Breast epithelium (tissue), 4 donors: ENCODE results near the gene FHDC1. TPM values are rescaled to one million over a fixed set of nuclear protein-coding genes. Genes with fewer than 3 reads are reported as not detected.

ENCODE experiments used
- DNase-seq, 2 donors: peaks; one replicate each; pipeline ENCODE4 v3.0.0-alpha.2; 2019; ENCODE audit warnings: low spot score in 2 of 2
- H3K27ac ChIP-seq, 2 donors: fragments of 200-600 bp; sonication (generic) in 1 of 2; one replicate each; pipeline ENCODE4 v1.5.1; 2016 to 2019; ENCODE audit warnings: mild to moderate bottlenecking in 1 of 2
- H3K27me3 ChIP-seq, 2 donors: fragments of 200-600 bp; sonication (generic) in 1 of 2; one replicate each; pipeline versions ENCODE4 v1.5.1 to v1.6.0; 2017 to 2019; ENCODE audit warnings: control low read depth in 1 of 2, mild to moderate bottlenecking in 1 of 2
- H3K36me3 ChIP-seq: fragments of 200-600 bp; one replicate; pipeline ENCODE4 v1.5.1; 2019
- H3K4me1 ChIP-seq, 2 donors: fragments of 200-600 bp; sonication (generic); one replicate each; pipeline ENCODE4 v1.5.1; 2016 to 2019; ENCODE audit warnings: control low read depth in 1 of 2
- H3K4me3 ChIP-seq, 3 donors: fragments of 200-600 bp; sonication (generic); 1 replicate in 2 of 3; 2 replicates in 1 of 3; pipeline ENCODE4 v1.5.1; 2016 to 2019; ENCODE audit warnings: mild to moderate bottlenecking in 3 of 3, moderate library complexity in 2 of 3
- H3K9me3 ChIP-seq, 2 donors: fragments of 200-600 bp; sonication (generic) in 1 of 2; one replicate each; pipeline ENCODE4 v1.5.1; 2016 to 2019; ENCODE audit warnings: control low read depth in 1 of 2
- POLR2A ChIP-seq: fragments of 450-650 bp; IDR thresholded peaks from one replicate; pipeline ENCODE4 v1.6.1; 2016; ENCODE audit warnings: antibody characterized with exemption, mild to moderate bottlenecking, moderate library complexity
- POLR2AphosphoS5 ChIP-seq, 3 donors: sonication (generic); formaldehyde crosslinking; IDR thresholded peaks; one replicate each; pipeline ENCODE4 v1.6.1; 2017; ENCODE audit warnings: antibody characterized with exemption in 3 of 3
- intact Hi-C: fragments of 100-400 bp; cut with DNase I; formaldehyde crosslinking; loops from one replicate; pipeline ENCODE4 v1.15.1; 2023; ENCODE audit warnings: low total_unique reads
- total RNA-seq, 3 donors: library from RNA; depleted of rRNA; stranded (reverse); fragments of >200 nt; gene quantifications; one replicate each; pipeline ENCODE4 v1.1.0, GENCODE V29; 2016
- TF ChIP-seq, protein P1 (sequence below), 3 donors: fragments of 450-650 bp; IDR thresholded peaks; one replicate each; pipeline ENCODE4 v1.5.1; 2016 to 2017; ENCODE audit warnings: antibody characterized with exemption in 3 of 3, mild to moderate bottlenecking in 3 of 3, moderate library complexity in 3 of 3

Gene FHDC1
- total RNA-seq, 3 donors from 2014 or later, result 0.48 to 2.3 (median 2.0) TPM

GRCh38 chr4:152936446-152937335 lies 568 bp downstream of the FHDC1 start:
- H3K27me3 ChIP-seq, result no peaks in the 10 kb centered on the region
- H3K9me3 ChIP-seq, result no peaks in the 10 kb centered on the region
- H3K4me1 ChIP-seq, result no peaks in the 10 kb centered on the region
- DNase-seq, result peak in 1 of 2 donors; percentile 55
- H3K4me3 ChIP-seq, result peak overlapping the region; percentile 69 to 82 (median 79)
- TF ChIP-seq, protein P1, sequence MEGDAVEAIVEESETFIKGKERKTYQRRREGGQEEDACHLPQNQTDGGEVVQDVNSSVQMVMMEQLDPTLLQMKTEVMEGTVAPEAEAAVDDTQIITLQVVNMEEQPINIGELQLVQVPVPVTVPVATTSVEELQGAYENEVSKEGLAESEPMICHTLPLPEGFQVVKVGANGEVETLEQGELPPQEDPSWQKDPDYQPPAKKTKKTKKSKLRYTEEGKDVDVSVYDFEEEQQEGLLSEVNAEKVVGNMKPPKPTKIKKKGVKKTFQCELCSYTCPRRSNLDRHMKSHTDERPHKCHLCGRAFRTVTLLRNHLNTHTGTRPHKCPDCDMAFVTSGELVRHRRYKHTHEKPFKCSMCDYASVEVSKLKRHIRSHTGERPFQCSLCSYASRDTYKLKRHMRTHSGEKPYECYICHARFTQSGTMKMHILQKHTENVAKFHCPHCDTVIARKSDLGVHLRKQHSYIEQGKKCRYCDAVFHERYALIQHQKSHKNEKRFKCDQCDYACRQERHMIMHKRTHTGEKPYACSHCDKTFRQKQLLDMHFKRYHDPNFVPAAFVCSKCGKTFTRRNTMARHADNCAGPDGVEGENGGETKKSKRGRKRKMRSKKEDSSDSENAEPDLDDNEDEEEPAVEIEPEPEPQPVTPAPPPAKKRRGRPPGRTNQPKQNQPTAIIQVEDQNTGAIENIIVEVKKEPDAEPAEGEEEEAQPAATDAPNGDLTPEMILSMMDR (IDR thresholded peaks at IDR 0.05), result no peak
- TF ChIP-seq POLR2A (no peak), POLR2AphosphoS5 (IDR thresholded peaks at IDR 0.05) (no peak)
- intact Hi-C loops, result no loop called here
- peak overlapping the region; percentile 89 to 93 for H3K27ac ChIP-seq
- H3K36me3 ChIP-seq, result no peaks in the 10 kb centered on the region

GRCh38 chr4:152937336-152938236 lies 1.5 kb downstream of the FHDC1 start:
- H3K4me3 ChIP-seq, result peak overlapping the region; percentile 69 to 82 (median 79)
- no peaks in the 10 kb centered on the region for H3K27me3 ChIP-seq
- H3K9me3 ChIP-seq, result no peaks in the 10 kb centered on the region
- peak in 1 of 2 donors; percentile 28 for DNase-seq
- intact Hi-C loops, result no loop called here
- H3K4me1 ChIP-seq, result no peaks in the 10 kb centered on the region
- TF ChIP-seq POLR2AphosphoS5 (IDR thresholded peaks at IDR 0.05) (no peak), POLR2A (no peak)
- TF ChIP-seq, protein P1 (IDR thresholded peaks at IDR 0.05), result no peak
- H3K36me3 ChIP-seq, result no peaks in the 10 kb centered on the region
- H3K27ac ChIP-seq, result peak overlapping the region; percentile 89 to 93

DNA sequence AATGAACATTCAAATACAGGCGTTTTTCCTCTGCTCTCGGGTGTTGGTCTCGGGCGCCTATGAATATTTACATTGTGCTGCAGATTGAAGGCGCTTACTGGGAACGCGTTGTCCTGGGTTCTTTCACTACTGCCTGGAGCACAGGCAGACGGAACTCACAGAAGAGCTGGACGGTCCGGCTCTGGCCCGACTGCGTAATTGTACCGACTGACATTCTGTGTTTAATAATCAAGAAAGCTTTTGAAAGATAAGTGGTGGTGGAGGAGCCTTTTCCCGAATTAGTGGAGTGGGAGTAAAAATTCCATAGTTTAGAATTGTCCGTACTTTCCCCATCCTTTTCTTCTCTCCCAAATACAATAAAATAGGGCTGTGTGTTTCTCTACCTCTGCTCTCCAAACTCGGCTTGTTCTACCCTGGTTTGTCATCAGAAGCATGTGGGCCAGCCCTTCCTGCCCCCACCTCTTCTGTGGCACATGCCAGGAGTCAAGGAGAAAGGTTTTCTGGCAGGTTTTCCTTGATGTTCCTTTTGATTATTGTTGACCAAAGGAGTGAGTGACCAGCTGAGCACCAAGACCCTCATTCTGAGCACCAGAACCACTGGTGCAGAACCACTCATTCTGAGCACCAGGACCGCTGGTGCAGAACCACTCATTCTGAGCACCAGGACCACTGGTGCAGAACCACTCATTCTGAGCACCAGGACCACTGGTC lies 2.3 kb downstream of the FHDC1 start:
- H3K27me3 ChIP-seq, result no peaks in the 10 kb centered on the region
- H3K27ac ChIP-seq, result peak overlapping the region in 1 of 2 donors; percentile 89
- H3K4me3 ChIP-seq, result peak overlapping the region; percentile 69 to 82 (median 79)
- H3K9me3 ChIP-seq, result no peaks in the 10 kb centered on the region
- DNase-seq, result no peak
- intact Hi-C loops, result no loop called here
- H3K36me3 ChIP-seq, result no peaks in the 10 kb centered on the region
- no peaks in the 10 kb centered on the region for H3K4me1 ChIP-seq
- TF ChIP-seq, protein P1 (IDR thresholded peaks at IDR 0.05), result no peak
- TF ChIP-seq POLR2A (no peak), POLR2AphosphoS5 (IDR thresholded peaks at IDR 0.05) (no peak)

GRCh38 chr4:152939621-152940020 lies 3.5 kb downstream of the FHDC1 start:
- TF ChIP-seq, protein P1 (IDR thresholded peaks at IDR 0.05), result no peak
- TF ChIP-seq POLR2A, result no peak
- no peak for TF ChIP-seq POLR2AphosphoS5 (IDR thresholded peaks at IDR 0.05)
- no peak for DNase-seq
- no peaks in the 10 kb centered on the region for H3K4me1 ChIP-seq
- no peak overlapping the region for H3K4me3 ChIP-seq
- H3K27me3 ChIP-seq, result no peaks in the 10 kb centered on the region
- H3K9me3 ChIP-seq, result no peaks in the 10 kb centered on the region
- H3K27ac ChIP-seq, result no peak overlapping the region
- H3K36me3 ChIP-seq, result no peaks in the 10 kb centered on the region
- intact Hi-C loops, result no loop called here
